ENCODE results near the gene NPM3. TPM values are rescaled to one million over a fixed set of nuclear protein-coding genes. Genes with fewer than 3 reads are reported as not detected.

NPM3 gene
- total RNA-seq, 1 donor from 2014 or later, result 45.2 TPM

DNA sequence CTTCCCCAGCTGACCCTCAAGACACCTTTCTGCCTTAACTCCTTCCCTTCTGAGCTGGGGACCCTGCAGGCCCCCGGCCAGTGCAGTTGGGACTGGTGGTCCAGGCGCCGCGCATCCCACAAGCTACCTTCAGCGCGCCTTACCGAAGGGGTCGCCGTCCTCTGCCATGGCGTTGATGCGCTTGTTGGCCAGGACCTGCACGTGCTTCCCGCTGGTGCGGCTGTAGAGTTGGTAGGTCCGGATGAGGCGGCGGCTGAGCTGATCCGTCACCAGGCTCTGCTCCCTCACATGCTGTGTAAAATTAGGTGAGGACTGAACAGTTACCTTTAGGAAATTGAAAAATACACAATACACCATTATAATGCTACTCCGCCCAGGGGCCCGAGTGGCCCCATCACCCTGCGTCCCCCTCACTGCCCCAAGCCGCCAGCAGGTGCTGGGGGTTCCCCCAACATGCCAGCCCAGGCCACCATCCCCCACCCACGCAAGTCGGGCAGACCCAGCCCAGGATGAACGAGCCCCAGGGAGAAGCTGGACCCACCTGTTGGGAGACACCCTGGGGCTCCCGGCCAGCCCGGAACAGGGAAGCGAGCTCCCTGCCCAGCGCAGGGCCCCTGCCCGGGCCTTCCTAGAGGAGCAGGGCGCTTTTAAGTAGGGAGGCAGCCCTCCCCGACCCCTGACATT lies 8.5 kb downstream of the NPM3 start:
- TF ChIP-seq CTCF (IDR thresholded peaks at IDR 0.05; ENCODE audit: unreplicated experiment), result no peak
- Mint-ChIP-seq H3K4me3 (peak overlapping the region; percentile 42), H3K36me3 (peaks cover 8% of the 10 kb centered on the region), H3K4me1 (peaks cover 19% of the 10 kb centered on the region), H3K27me3 (ENCODE audit: low read depth) (peaks cover 92% of the 10 kb centered on the region), H3K27ac (no peak overlapping the region), H3K9me3 (no peaks in the 10 kb centered on the region)
- DNase-seq (ENCODE audit: low spot score in 2 of 2, unreplicated experiment in 2 of 2), result no peak

- peaks cover 8% of the 10 kb centered on the region for H3K36me3 Mint-ChIP-seq
- H3K9me3 Mint-ChIP-seq, result no peaks in the 10 kb centered on the region
- TF ChIP-seq CTCF (IDR thresholded peaks at IDR 0.05; ENCODE audit: unreplicated experiment), result no peak
- H3K27me3 Mint-ChIP-seq (ENCODE audit: low read depth), result peaks cover 92% of the 10 kb centered on the region
- DNase-seq (ENCODE audit: low spot score in 2 of 2, unreplicated experiment in 2 of 2), result no peak
- peaks cover 15% of the 10 kb centered on the region for H3K4me1 Mint-ChIP-seq
- H3K4me3 Mint-ChIP-seq, result no peak overlapping the region
- no peak overlapping the region for H3K27ac Mint-ChIP-seq
Measured at GRCh38 chr10:101773923-101774588, 9.2 kb downstream of the NPM3 start.

- Mint-ChIP-seq H3K4me3 (no peak overlapping the region), H3K9me3 (no peaks in the 10 kb centered on the region), H3K27me3 (ENCODE audit: low read depth) (peaks cover 92% of the 10 kb centered on the region), H3K4me1 (peaks cover 10% of the 10 kb centered on the region), H3K27ac (no peak overlapping the region), H3K36me3 (peaks cover 8% of the 10 kb centered on the region)
- no peak for DNase-seq (ENCODE audit: low spot score in 2 of 2, unreplicated experiment in 2 of 2)
- no peak for TF ChIP-seq CTCF (IDR thresholded peaks at IDR 0.05; ENCODE audit: unreplicated experiment)
Measured at GRCh38 chr10:101772895-101773761, 10.1 kb downstream of the NPM3 start.

- H3K27me3 Mint-ChIP-seq (ENCODE audit: low read depth), result peaks cover 89% of the 10 kb centered on the region
- no peaks in the 10 kb centered on the region for H3K36me3 Mint-ChIP-seq
- H3K9me3 Mint-ChIP-seq, result no peaks in the 10 kb centered on the region
- H3K27ac Mint-ChIP-seq, result no peak overlapping the region
- peaks cover 7% of the 10 kb centered on the region for H3K4me1 Mint-ChIP-seq
- no peak for DNase-seq (ENCODE audit: low spot score in 2 of 2, unreplicated experiment in 2 of 2)
- TF ChIP-seq CTCF (IDR thresholded peaks at IDR 0.05; ENCODE audit: unreplicated experiment), result no peak
- no peak overlapping the region for H3K4me3 Mint-ChIP-seq
Measured at GRCh38 chr10:101772017-101772894, 11.0 kb downstream of the NPM3 start.

GRCh38 chr10:101771380-101771779 lies 11.9 kb downstream of the NPM3 start:
- TF ChIP-seq CTCF (IDR thresholded peaks at IDR 0.05; ENCODE audit: unreplicated experiment), result no peak
- H3K4me3 Mint-ChIP-seq, result no peak overlapping the region
- H3K9me3 Mint-ChIP-seq, result no peaks in the 10 kb centered on the region
- no peaks in the 10 kb centered on the region for H3K36me3 Mint-ChIP-seq
- DNase-seq (ENCODE audit: low spot score in 2 of 2, unreplicated experiment in 2 of 2), result no peak
- peaks cover 89% of the 10 kb centered on the region for H3K27me3 Mint-ChIP-seq (ENCODE audit: low read depth)
- peaks cover 7% of the 10 kb centered on the region for H3K4me1 Mint-ChIP-seq
- no peak overlapping the region for H3K27ac Mint-ChIP-seq
